TTC549 (cell line): Measurements from ENCODE around the gene ATG10.
"Not testable (repeated sequence)": the region's sequence is repeated elsewhere in the genome, so short reads cannot be mapped to it uniquely, and the experiment has no call there.

ENCODE experiments used
- FAIRE-seq: peaks from 2 replicates; lab custom pipeline; 2012; peaks lifted over from hg19 to GRCh38; lab: Jason Lieb, UNC

The ATG10 gene

DNA sequence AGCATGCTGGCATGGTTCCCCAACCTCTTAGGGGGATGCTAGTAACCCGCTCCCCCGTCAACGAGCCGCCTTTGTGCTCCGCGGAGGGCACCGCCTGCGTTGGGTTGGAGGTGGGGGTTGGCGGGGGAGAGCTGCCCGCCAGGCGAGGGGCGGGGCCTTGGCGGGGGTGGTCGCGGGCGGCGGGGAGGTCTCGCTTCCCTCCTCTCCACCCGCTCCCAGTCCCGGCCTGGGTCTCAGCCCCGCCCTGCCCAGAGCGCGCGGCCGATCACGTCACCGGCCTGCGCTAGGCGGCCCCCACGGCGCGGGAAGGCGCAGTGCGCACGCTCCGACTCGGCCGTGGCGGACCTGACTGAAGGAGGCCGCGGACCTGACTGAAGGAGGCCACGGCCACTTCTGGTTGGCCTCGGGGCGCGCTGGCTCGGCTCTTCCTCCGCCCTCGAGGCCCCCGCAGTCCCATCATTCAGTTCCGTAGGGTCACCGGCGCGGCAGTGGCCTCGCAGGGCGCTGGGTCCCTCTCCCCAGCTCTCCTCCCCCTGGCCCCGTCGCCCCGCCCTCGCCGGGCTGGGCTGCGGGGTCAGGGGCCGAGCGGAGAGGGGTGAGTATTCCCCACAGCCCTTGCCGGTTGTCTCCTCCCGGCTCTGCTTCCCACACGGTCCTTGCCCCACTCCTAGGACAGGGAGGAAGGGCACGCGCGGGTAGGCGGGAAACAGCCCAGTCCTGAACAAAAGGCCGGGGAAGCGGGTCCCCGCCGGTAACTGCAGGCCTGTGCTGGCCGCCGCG lies at the start of gene ATG10:
TSS of gene ATG10 (plus strand) at position 312 of the 780 bp plus-strand sequence. CDS start 15,548 bp downstream, outside the sequence.
- no peak for FAIRE-seq

DNA sequence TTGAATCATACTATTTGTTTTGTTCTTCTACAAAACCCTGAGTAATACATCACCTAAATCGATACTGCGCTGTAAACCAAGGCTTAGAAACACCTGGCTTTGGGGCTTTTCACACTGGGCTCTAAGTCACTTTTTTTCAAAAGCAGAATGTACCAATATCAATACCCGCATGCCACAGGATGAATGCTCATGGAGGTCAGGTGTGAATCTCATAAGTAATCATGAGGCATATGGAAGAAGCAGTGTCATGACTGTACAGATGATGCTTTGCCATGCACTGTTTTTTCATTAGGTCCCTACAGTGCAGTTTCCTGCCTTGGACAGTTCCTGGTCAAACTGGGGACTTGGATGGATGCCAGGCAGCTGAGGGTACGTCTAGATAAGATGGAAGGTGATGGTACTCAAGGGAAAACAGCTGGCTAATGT lies 49.0 kb upstream of the ATG10 start:
- no peak for FAIRE-seq

GRCh38 chr5:81924442-81924841 lies 47.4 kb upstream of the ATG10 start:
- no peak for FAIRE-seq

- FAIRE-seq, result no peak
Observed at GRCh38 chr5:81925009-81925408, 46.8 kb upstream of the ATG10 start.

GRCh38 chr5:81925981-81926380 lies 45.8 kb upstream of the ATG10 start:
- FAIRE-seq, result no peak

DNA sequence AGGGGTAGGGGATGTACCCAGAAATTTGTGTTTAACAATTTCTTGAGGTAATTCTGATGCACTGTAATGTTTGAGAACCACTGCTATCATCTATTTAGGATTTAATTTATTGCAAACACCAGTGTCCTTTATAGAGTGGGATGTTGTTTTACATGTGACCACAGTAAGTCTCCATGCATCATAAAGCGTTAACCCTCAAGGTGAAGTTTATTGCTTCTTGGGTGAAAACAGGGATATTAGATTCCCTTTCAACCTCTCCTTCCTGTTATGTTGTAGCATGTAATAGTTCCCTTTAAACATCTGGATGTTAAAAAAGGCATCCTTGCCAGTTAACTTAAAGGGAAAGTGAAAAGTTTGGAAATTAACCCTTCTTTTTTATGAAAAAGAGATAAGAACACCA lies 35.8 kb upstream of the ATG10 start:
- FAIRE-seq, result no peak

DNA sequence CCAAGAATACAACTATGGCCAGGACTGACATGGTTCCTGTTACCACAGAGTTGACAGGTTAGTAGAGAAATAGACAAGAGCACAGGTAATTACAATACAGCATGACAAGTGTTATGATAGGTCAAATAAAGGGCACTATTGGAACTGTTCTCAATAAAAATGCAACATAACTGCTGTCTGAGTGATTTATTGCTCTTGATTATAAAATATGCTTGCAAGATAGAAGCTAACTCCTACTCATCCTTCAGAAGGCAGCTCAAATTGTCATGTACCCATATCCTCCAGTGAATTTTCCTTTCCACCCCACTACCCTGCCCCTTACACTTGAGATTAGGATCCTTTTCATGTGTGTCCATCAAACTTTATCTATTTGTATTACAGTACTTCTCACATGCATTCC lies 35.1 kb upstream of the ATG10 start:
- FAIRE-seq, result no peak

- no peak for FAIRE-seq
Observed at GRCh38 chr5:81942746-81943145, 29.1 kb upstream of the ATG10 start.

DNA sequence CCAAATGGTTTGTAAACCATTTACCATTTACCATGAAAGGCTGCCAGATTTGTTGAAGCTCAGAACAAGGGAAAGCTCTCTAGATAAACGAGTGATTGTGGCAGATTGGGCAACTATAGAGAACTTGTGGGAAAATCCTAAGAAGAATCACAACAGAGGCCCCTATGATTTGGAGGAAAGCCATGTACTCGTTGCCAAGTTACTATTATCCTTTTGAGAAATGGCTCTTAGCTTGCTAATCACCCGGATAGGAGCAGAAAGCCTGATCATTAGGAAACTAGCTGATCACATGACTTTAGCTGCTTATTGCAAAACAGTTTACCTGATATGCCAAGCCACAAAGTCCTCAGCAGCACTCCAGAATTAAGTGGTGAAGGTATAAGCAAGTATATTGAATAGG lies 23.5 kb upstream of the ATG10 start:
- no peak for FAIRE-seq

- FAIRE-seq, result no peak
Observed at GRCh38 chr5:81949462-81949861, 22.4 kb upstream of the ATG10 start.

GRCh38 chr5:81950996-81951395 lies 20.8 kb upstream of the ATG10 start:
- FAIRE-seq, result no peak

GRCh38 chr5:81954796-81955195 lies 17.0 kb upstream of the ATG10 start:
- not testable (repeated sequence) for FAIRE-seq

GRCh38 chr5:81958129-81958528 lies 13.7 kb upstream of the ATG10 start:
- not testable (repeated sequence) for FAIRE-seq

DNA sequence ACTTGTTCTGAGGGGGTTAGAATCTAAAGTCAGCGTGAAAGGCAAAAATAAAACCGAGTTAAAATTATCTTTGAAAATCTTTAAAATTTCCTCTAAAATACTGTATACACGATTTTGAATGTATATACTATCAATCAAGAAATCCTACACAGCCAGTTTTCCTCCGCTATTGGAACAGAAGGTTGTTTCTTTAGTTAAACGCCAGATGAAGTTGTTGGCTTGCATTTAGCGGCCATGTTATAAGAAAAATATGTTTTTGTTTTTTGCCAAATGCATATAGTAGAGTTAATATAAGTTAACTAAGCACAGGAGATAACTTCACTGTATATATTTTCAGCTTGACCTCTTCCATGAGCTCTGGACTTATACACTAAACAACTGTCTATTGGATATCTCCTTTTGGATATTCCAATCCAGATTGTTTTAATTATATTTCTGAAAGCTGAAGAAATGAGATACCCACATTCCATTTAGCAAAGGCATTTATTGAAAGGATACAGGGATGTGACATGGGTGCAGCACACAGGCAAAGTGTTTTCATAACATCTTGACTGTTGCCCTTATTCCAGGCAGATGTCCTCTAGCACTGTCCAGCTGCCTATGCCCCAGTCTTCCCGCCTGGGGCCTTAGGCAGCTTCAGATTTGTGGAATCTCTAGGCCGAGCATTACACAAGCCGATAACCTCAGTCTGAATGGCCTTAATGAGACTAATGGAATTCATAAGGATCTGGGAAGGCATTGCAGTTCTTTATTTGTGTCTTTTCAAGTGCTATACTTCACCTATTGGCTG lies 10.0 kb upstream of the ATG10 start:
- no peak for FAIRE-seq

DNA sequence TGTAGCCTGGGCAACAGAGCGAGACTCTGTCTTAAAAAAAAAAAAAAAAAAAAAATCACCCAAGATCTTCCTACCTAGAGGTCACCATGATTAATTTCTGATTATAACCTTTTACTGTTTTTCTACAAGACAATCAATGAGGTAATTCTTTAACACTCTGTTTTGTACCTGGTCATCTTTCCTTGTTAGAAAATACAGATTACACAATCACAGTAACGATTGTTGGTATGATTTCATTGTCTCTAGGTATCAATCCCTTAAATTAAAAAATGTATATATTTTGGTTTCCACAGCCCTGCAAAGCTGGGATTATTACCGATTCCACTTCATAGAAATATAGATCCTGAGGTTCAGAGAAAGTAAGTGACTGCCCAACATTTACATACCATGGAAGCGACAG lies 8.3 kb upstream of the ATG10 start:
- no peak for FAIRE-seq

DNA sequence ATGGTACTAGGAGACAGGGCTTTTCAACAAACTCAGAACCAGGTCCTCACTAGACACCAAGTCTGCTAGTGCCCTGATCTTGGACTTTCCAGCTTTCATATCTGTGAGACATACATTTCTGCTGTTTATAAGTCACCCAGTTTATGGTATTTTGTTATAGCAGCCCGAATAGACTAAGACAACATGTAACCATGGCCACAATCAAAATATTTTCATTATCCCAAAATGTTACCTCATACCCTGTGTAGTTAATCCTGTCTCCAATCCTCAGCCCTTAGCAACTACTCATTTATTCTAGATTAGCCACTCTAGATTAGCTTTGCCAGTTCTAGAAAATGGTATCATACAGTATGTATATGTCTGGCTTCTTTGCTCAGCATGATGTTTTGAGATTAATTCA lies 6.3 kb upstream of the ATG10 start:
- FAIRE-seq, result no peak

DNA sequence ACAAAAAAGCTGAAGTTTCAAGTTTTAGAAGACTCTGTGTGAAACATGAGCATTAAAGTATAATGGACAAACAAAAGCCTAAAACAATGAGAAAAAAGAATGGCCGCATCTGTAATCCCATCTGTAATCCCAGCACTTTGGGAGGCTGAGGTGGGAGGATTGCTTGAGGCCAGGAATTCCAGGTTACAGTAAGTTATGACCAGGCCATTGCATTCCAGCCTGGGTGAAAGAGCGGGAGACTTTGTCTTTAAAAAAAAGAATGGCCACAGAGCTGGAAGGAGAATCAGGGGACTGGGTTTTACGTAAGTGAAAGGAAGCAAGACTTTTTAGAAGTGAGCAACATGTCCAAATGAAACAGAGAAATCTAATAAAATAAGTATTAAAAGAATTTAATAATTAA lies 2.6 kb upstream of the ATG10 start:
- no peak for FAIRE-seq

DNA sequence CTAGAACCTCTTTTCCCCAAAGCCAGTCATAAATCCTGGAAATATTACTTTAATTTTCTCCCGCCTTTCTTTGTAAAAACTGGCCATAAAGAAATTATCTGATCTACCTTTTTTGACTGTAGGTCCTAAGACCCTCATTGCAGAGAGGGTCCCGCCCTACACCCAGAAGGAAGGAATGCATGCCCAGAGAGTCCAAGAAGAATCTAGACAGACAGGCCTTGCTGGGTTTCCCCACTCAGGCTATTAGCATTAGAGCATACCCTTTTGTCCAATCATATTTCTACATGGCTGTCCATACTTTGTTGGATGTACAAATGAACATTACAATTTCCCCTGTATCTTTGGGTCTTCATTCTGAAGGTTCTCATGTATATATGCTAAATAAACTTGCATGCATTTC lies 1.9 kb upstream of the ATG10 start:
- FAIRE-seq, result no peak

- no peak for FAIRE-seq
Observed at GRCh38 chr5:81971111-81971711, 612 bp upstream of the ATG10 start.

DNA sequence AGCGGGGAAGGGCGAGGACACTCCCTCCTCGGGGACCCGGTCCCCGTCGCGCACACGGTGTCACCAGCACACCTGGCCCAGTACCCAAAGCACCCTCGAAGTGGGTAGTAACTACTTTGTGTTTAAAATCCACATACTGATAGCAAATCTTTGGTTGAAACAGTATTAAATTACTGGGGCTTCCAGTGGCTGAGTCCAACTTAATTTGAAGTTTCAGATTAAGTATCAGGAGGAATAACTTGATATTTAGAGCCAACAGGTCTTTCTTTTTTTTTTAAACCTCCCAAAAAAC lies 615 bp downstream of the ATG10 start:
- no peak for FAIRE-seq

DNA sequence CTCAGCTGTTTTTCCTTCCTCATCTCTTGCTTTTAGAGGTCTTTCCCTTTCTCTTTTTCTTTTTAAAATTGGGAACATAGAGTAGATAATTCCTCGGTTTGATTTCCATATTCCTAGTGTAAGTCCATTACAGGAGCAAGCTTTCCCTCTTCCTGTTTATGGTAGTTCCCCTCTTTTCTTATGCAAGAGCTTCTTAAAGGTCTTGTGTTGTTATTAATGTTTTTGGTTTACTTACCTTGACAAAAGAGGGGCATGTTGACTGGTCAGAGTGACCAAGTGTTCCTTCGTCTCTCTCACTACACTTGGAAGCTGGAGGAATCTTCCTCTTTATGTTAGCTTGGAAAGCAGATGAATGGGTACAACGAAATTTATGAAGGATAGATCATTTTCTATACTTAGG lies 8.3 kb downstream of the ATG10 start:
- FAIRE-seq, result no peak

DNA sequence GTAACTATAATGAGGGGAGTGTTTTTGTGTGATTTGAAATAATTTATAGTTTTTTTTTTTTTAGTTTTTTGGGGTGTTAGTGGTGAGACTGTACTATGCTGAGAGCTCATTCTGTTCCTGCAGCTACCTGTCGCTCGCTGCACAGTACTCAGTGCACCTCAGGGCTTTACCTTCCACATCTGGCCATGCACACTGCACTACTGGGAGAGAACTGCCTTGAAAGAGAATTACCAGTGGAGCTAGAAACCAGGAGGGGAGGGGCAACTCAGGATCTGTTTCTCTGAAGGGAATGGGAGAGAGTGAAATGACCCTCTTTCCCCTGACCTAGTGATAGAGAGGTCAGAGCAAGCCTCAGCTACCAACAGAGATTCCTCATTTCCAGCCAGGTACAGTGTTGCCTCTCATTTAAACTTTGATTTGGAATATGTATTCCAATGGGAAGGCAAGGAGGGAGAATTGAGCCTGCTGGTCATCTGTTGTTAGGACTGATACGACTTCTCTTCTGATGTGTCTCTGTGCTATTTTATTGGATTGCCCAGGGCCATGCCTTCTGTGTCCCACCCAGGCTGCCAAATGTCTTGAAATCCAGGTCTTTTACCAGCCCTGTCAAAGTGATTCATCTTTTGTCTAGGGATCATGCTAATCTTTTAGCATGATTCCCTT lies 8.9 kb downstream of the ATG10 start:
- FAIRE-seq, result no peak

GRCh38 chr5:81982172-81982685 lies 10.4 kb downstream of the ATG10 start:
- not testable (repeated sequence) for FAIRE-seq
